WTC11 (cell line): ENCODE results near the gene SGIP1. TPM values are rescaled to one million over a fixed set of nuclear protein-coding genes. Genes with fewer than 3 reads are reported as not detected.

Source experiments
- ATAC-seq: fragments of 200-7000 bp; cut with Tn5 transposase; 2 replicates; pipeline ENCODE4 v1.10.0; 2021; ENCODE audit warnings: mild to moderate bottlenecking, moderate library complexity
- CTCF ChIA-PET: fragments of 300-600 bp; sonication (Branson Sonifier 250); formaldehyde crosslinking; loops from one replicate; lab custom pipeline; 2021; ENCODE audit warnings: antibody characterized with exemption; lab: Charles Lee
- POLR2A ChIA-PET: fragments of 350-600 bp; sonication (Branson Sonifier 250); formaldehyde crosslinking; loops from one replicate; lab custom pipeline; 2021; ENCODE audit warnings: antibody characterized with exemption; lab: Charles Lee
- DNase-seq: peaks from one replicate; pipeline ENCODE4 v3.0.0; 2021; ENCODE audit warnings: low spot score
- H3K27ac Mint-ChIP-seq: 2 replicates; pipeline ENCODE4 v1.8.0; 2021; ENCODE audit warnings: mixed read lengths
- H3K27me3 Mint-ChIP-seq: 2 replicates; pipeline ENCODE4 v1.8.0; 2021; ENCODE audit warnings: low read depth, mild to moderate bottlenecking, moderate library complexity, mixed read lengths
- H3K36me3 Mint-ChIP-seq: 2 replicates; pipeline ENCODE4 v1.8.0; 2021; ENCODE audit warnings: mixed read lengths
- H3K4me1 Mint-ChIP-seq: 2 replicates; pipeline ENCODE4 v1.8.0; 2022; ENCODE audit warnings: mixed read lengths
- H3K4me3 Mint-ChIP-seq: 2 replicates; pipeline ENCODE4 v1.8.0; 2021; ENCODE audit warnings: mild to moderate bottlenecking, moderate library complexity, mixed read lengths
- H3K9me3 Mint-ChIP-seq: 2 replicates; pipeline ENCODE4 v1.8.0; 2021; ENCODE audit warnings: mixed read lengths
- AR ChIP-seq: fragments of 250-450 bp; sonication (Bioruptor Pico); IDR thresholded peaks from 2 replicates; pipeline ENCODE4 v1.9.0; 2021; ENCODE audit warnings: mild to moderate bottlenecking
- E2F1 ChIP-seq: sonication (generic); formaldehyde crosslinking; IDR thresholded peaks from 2 replicates; pipeline ENCODE4 v1.8.0; 2022; ENCODE audit warnings: mild to moderate bottlenecking, missing genetic modification reagents
- ELF4 ChIP-seq: sonication (generic); formaldehyde crosslinking; IDR thresholded peaks from 2 replicates; pipeline ENCODE4 v1.8.1; 2022; ENCODE audit warnings: low read depth, mild to moderate bottlenecking, moderate library complexity, missing genetic modification reagents
- EMX1 ChIP-seq: fragments of 250-450 bp; sonication (Bioruptor Pico); IDR thresholded peaks from 2 replicates; pipeline ENCODE4 v1.8.0; 2021; ENCODE audit warnings: mild to moderate bottlenecking
- ESRRA ChIP-seq: sonication (generic); formaldehyde crosslinking; IDR thresholded peaks from 2 replicates; pipeline ENCODE4 v1.8.1; 2022; ENCODE audit warnings: mild to moderate bottlenecking, missing genetic modification reagents, borderline replicate concordance
- FOXK1 ChIP-seq: sonication (generic); formaldehyde crosslinking; IDR thresholded peaks from 2 replicates; pipeline ENCODE4 v1.8.0; 2022; ENCODE audit warnings: mild to moderate bottlenecking, moderate library complexity, missing genetic modification reagents
- GABPB1 ChIP-seq: sonication (generic); formaldehyde crosslinking; IDR thresholded peaks from 2 replicates; pipeline ENCODE4 v1.8.1; 2023; ENCODE audit warnings: mild to moderate bottlenecking, missing genetic modification reagents
- HMGA2 ChIP-seq: fragments of 250-450 bp; sonication (Bioruptor Pico); IDR thresholded peaks from 2 replicates; pipeline ENCODE4 v1.4.0; 2021; ENCODE audit warnings: mild to moderate bottlenecking, moderate library complexity
- JAZF1 ChIP-seq: fragments of 250-450 bp; sonication (Bioruptor Pico); IDR thresholded peaks from 2 replicates; pipeline ENCODE4 v1.9.0; 2021; ENCODE audit warnings: moderate library complexity, mild to moderate bottlenecking, inconsistent platforms
- JUN ChIP-seq: sonication (generic); formaldehyde crosslinking; IDR thresholded peaks from 2 replicates; pipeline ENCODE4 v1.8.0; 2023; ENCODE audit warnings: mild to moderate bottlenecking, missing genetic modification reagents
- MYBL2 ChIP-seq: sonication (generic); formaldehyde crosslinking; IDR thresholded peaks from 2 replicates; pipeline ENCODE4 v1.8.1; 2023; ENCODE audit warnings: mild to moderate bottlenecking, moderate library complexity, missing genetic modification reagents
- NFE2L1 ChIP-seq: sonication (generic); formaldehyde crosslinking; IDR thresholded peaks from 2 replicates; pipeline ENCODE4 v1.8.1; 2023; ENCODE audit warnings: missing genetic modification reagents
- NR3C1 ChIP-seq: sonication (generic); formaldehyde crosslinking; conservative IDR thresholded peaks from 2 replicates; pipeline ENCODE4 v1.8.1; 2023; ENCODE audit warnings: low read depth, mild to moderate bottlenecking, missing genetic modification reagents
- PRRX2 ChIP-seq: fragments of 250-450 bp; sonication (Bioruptor Pico); IDR thresholded peaks from 2 replicates; pipeline ENCODE4 v1.8.0; 2021; ENCODE audit warnings: mild to moderate bottlenecking
- TEAD1 ChIP-seq: sonication (generic); formaldehyde crosslinking; IDR thresholded peaks from 2 replicates; pipeline ENCODE4 v1.8.0; 2022; ENCODE audit warnings: mild to moderate bottlenecking, missing genetic modification reagents
- TP53 ChIP-seq: sonication (generic); formaldehyde crosslinking; IDR thresholded peaks from 2 replicates; pipeline ENCODE4 v1.8.1; 2023; ENCODE audit warnings: mild to moderate bottlenecking, missing genetic modification reagents
- USF2 ChIP-seq: sonication (generic); formaldehyde crosslinking; IDR thresholded peaks from 2 replicates; pipeline ENCODE4 v1.8.1; 2023; ENCODE audit warnings: mild to moderate bottlenecking, missing genetic modification reagents, moderate library complexity
- ZMAT4 ChIP-seq: fragments of 250-450 bp; sonication (Bioruptor Pico); IDR thresholded peaks from 2 replicates; pipeline ENCODE4 v1.9.0; 2021; ENCODE audit warnings: mild to moderate bottlenecking
- ZNF121 ChIP-seq: sonication (generic); formaldehyde crosslinking; IDR thresholded peaks from 2 replicates; pipeline ENCODE4 v1.8.0; 2023; ENCODE audit warnings: missing genetic modification reagents
- total RNA-seq: library from RNA; stranded (reverse); gene quantifications from 3 replicates; pipeline ENCODE4 v1.2.3, GENCODE V29; 2021
- TF ChIP-seq, protein P1 (sequence below): sonication (generic); formaldehyde crosslinking; IDR thresholded peaks from 2 replicates; pipeline ENCODE4 v1.8.1; 2023; ENCODE audit warnings: mild to moderate bottlenecking, missing genetic modification reagents

Gene SGIP1
- total RNA-seq, 1 experiment from 2014 or later = 3.9 TPM

DNA sequence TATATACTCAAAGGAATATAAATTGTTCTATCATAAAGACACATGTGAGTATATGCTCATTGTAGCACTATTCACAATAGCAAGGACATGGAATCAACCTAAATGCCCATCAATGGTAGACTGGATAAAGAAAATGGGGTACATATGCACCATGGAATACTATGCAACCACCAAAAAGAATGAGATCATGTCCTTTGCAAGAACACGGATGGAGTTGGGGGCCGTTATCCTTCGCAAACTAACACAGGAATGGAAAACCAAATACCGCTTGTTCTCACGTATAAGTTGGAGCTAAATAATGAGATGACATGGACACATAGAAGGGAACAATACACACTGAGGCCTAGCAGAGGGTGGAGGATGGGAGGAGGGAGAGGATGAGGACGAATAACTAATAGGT is 16.0 kb upstream of the SGIP1 start (continued):
- TF ChIP-seq MYBL2 = no peak
- TF ChIP-seq, all 79 proteins: peak for 0

- H3K27me3 Mint-ChIP-seq = no peaks in the 10 kb centered on the region
Measured at GRCh38 chr1:66518654-66519053, 15.3 kb upstream of the SGIP1 start.

GRCh38 chr1:66519992-66520391 is 14.0 kb upstream of the SGIP1 start:
- Mint-ChIP-seq H3K27ac (no peak overlapping the region), H3K9me3 (no peaks in the 10 kb centered on the region), H3K4me1 (no peaks in the 10 kb centered on the region), H3K36me3 (no peaks in the 10 kb centered on the region), H3K27me3 (no peaks in the 10 kb centered on the region), H3K4me3 (no peak overlapping the region)
- ATAC-seq (no peak), DNase-seq (no peak)
- POLR2A ChIA-PET = interaction anchor here (0.6 kb wide), 1 partner anchor 1360 kb away, joined by 3 read pairs; no protein-coding TSS in a partner anchor
- CTCF ChIA-PET = no interaction called here
- TF ChIP-seq ZMAT4 (CRISPR knock-in tag) = no peak
- TF ChIP-seq GABPB1 (CRISPR knock-in tag) = peak; percentile 69
- no peak for TF ChIP-seq USF2 (CRISPR knock-in tag)

More at GRCh38 chr1:66518654-66519053, 15.3 kb upstream of the SGIP1 start:
- no peak for ATAC-seq
- Mint-ChIP-seq H3K36me3 (no peaks in the 10 kb centered on the region), H3K27ac (no peak overlapping the region), H3K4me3 (no peak overlapping the region), H3K9me3 (0 out of 2 replicates have a peak, but pooled peaks cover 1% of the 10 kb centered on the region), H3K4me1 (no peaks in the 10 kb centered on the region)
- no peak for TF ChIP-seq JAZF1
- TF ChIP-seq HMGA2 (CRISPR knock-in tag) = no peak
- no peak for TF ChIP-seq AR
- TF ChIP-seq NFE2L1 (CRISPR knock-in tag) = no peak
- no peak for TF ChIP-seq ELF4 (CRISPR knock-in tag)
- no peak for TF ChIP-seq E2F1
- TF ChIP-seq JUN (CRISPR knock-in tag) = no peak
- no peak for TF ChIP-seq TP53 (CRISPR knock-in tag)
- no peak for TF ChIP-seq ZNF121
- no peak for TF ChIP-seq ESRRA (CRISPR knock-in tag)
- no peak for TF ChIP-seq NR3C1 (CRISPR knock-in tag)
- TF ChIP-seq PRRX2 (CRISPR knock-in tag) = no peak
- TF ChIP-seq EMX1 (CRISPR knock-in tag) = no peak
- TF ChIP-seq FOXK1 (CRISPR knock-in tag) = no peak
- TF ChIP-seq, protein P1, sequence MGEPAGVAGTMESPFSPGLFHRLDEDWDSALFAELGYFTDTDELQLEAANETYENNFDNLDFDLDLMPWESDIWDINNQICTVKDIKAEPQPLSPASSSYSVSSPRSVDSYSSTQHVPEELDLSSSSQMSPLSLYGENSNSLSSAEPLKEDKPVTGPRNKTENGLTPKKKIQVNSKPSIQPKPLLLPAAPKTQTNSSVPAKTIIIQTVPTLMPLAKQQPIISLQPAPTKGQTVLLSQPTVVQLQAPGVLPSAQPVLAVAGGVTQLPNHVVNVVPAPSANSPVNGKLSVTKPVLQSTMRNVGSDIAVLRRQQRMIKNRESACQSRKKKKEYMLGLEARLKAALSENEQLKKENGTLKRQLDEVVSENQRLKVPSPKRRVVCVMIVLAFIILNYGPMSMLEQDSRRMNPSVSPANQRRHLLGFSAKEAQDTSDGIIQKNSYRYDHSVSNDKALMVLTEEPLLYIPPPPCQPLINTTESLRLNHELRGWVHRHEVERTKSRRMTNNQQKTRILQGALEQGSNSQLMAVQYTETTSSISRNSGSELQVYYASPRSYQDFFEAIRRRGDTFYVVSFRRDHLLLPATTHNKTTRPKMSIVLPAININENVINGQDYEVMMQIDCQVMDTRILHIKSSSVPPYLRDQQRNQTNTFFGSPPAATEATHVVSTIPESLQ (CRISPR knock-in tag) = no peak
- TF ChIP-seq TEAD1 = no peak
- DNase-seq = no peak
- ChIA-PET CTCF (no interaction called here), POLR2A (no interaction called here)
